HUES48 (cell line): ENCODE measurements around the gene RNF128.

Source experiments
- H3K27ac ChIP-seq: one replicate; pipeline ENCODE4 v1.7.0; 2013; ENCODE audit warnings: low read depth, low read length, inconsistent platforms
- H3K27me3 ChIP-seq: 2 replicates; pipeline ENCODE4 v1.6.1; 2013; ENCODE audit warnings: mild to moderate bottlenecking, low read length; ENCODE audit not compliant: control insufficient read depth, insufficient read depth
- H3K36me3 ChIP-seq: 2 replicates; pipeline ENCODE4 v1.6.1; 2013; ENCODE audit warnings: low read length; ENCODE audit not compliant: control insufficient read depth, insufficient read depth
- H3K4me1 ChIP-seq: 2 replicates; pipeline ENCODE4 v1.6.1; 2013; ENCODE audit warnings: mild to moderate bottlenecking, low read length; ENCODE audit not compliant: control insufficient read depth, insufficient read depth
- H3K4me3 ChIP-seq: 2 replicates; pipeline ENCODE4 v1.5.1; 2013; ENCODE audit warnings: mild to moderate bottlenecking, low read depth, low read length
- H3K9ac ChIP-seq: 2 replicates; pipeline ENCODE4 v1.6.1; 2013; ENCODE audit warnings: mild to moderate bottlenecking, low read depth, low read length, moderate library complexity
- H3K9me3 ChIP-seq: 2 replicates; pipeline ENCODE4 v1.6.1; 2013; ENCODE audit warnings: low read length; ENCODE audit not compliant: control insufficient read depth, insufficient read depth

The RNF128 gene, protein sequence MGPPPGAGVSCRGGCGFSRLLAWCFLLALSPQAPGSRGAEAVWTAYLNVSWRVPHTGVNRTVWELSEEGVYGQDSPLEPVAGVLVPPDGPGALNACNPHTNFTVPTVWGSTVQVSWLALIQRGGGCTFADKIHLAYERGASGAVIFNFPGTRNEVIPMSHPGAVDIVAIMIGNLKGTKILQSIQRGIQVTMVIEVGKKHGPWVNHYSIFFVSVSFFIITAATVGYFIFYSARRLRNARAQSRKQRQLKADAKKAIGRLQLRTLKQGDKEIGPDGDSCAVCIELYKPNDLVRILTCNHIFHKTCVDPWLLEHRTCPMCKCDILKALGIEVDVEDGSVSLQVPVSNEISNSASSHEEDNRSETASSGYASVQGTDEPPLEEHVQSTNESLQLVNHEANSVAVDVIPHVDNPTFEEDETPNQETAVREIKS

DNA sequence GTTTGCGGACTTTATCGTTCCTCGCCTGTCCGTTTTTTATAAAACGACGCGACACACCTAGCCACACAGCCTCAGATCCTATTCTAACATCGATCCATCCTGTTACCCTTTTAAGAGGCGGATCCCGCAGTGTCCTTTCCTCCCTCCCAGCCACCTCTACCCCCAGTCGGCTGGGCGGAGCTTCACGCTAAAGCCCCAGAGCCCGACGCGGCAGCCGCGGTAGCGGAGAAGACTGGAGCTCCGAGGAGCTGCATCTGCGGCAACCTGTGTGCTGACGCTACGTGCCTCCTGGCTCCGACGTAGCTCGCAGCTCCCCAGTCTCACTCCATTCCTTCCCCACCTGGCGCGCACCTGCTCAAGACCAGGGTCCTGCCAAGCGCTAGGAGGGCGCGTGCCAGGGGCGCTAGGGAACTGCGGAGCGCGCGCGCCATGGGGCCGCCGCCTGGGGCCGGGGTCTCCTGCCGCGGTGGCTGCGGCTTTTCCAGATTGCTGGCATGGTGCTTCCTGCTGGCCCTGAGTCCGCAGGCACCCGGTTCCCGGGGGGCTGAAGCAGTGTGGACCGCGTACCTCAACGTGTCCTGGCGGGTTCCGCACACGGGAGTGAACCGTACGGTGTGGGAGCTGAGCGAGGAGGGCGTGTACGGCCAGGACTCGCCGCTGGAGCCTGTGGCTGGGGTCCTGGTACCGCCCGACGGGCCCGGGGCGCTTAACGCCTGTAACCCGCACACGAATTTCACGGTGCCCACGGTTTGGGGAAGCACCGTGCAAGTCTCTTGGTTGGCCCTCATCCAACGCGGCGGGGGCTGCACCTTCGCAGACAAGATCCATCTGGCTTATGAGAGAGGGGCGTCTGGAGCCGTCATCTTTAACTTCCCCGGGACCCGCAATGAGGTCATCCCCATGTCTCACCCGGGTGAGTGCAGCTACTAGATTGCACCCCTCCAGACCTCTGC, at the start of gene RNF128:
Gene RNF128, plus strand, starts transcription at position 217 of the 953 bp plus-strand sequence. Its CDS starts 213 bp downstream, at position 430.
- no peak within 1 kb of the TSS for H3K27ac ChIP-seq
- H3K4me1 ChIP-seq: peaks cover 17% of the 10 kb centered on the region
- H3K9ac ChIP-seq: peak within 1 kb of the TSS; percentile 24; the same call in 1 of the 2 replicates
- H3K27me3 ChIP-seq: peaks cover 70% of the 10 kb centered on the region
- peak within 1 kb of the TSS; percentile 79 for H3K4me3 ChIP-seq
- H3K36me3 ChIP-seq: no peaks in the 10 kb centered on the region
- H3K9me3 ChIP-seq: no peaks in the 10 kb centered on the region

DNA sequence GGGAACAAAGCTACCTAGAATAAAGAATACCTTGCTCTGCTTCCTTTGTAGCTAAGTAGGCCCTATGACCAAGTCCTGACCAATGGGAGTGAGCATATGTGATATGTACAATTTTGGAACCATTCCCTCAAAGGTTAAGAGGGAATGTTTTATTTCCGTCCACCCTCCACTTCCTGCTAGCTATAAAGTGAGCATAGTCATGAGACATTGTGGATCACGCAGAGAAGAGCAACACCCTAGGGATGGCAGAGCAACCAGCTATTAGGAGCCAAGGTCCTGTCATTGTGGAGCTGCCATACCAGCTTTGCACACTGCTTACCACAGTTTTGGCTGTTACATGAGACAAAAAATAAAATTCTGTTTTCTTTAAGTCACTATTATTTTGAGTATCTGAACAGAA, 45.8 kb upstream of the RNF128 start:
- Histone ChIP-seq H3K36me3 (no peaks in the 10 kb centered on the region), H3K4me3 (no peak overlapping the region), H3K27me3 (peaks cover 5% of the 10 kb centered on the region; the same call in 1 of the 2 replicates), H3K9ac (no peak overlapping the region), H3K27ac (no peak overlapping the region), H3K9me3 (no peaks in the 10 kb centered on the region), H3K4me1 (no peaks in the 10 kb centered on the region)

DNA sequence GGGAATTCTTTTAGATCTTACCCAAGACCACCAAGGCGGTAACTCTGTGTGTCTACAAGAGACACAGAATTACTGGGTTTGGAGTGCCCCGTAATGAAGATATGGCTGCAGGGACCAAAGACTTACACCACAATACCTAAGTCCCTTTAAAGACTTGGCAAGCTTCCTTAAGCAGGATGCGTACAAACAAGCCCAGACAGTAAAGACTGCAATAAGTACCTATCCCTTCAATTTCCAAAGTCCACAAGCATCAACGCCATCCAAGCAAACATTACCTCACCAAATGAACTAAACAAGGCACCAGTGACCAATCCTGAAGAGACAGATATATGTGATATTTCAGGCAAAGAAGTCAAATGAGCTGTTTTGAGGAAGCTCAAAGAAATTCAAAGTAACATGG, 42.3 kb upstream of the RNF128 start:
- no peaks in the 10 kb centered on the region for H3K9me3 ChIP-seq
- peaks cover 5% of the 10 kb centered on the region; the same call in 1 of the 2 replicates for H3K27me3 ChIP-seq
- no peaks in the 10 kb centered on the region for H3K36me3 ChIP-seq
- H3K9ac ChIP-seq: no peak overlapping the region
- no peaks in the 10 kb centered on the region for H3K4me1 ChIP-seq
- no peak overlapping the region for H3K4me3 ChIP-seq
- no peak overlapping the region for H3K27ac ChIP-seq

DNA sequence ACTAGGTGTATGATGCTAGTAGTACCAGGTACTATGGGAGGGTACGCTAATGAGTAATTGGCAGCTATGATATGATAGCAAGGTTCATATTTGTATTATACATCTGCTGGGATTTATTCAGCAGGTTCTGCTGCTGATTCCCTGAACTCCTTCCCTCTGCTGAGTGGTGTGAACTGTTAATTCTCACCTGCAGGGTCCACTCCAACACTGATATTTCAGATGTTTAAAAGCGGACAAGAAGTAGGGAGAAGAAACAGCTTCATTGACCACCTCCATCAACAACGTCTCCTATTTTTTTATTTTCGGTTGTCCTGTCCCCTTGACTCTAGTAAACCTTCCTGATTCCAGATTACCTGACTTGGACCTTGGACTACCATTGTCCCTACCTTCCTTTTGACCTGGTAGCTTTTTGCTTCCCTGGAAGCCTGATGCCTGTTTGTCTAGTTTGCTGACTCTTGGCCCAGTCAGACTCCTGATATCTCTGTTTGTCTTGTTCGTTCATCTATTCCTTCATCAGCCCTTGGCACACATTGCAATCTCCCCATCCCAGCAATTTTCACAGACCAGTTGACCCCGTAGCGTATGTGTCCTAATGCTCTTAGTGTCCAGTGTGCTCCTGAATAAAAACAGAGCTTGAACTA, 34.0 kb upstream of the RNF128 start:
- Histone ChIP-seq H3K9me3 (no peaks in the 10 kb centered on the region), H3K27me3 (no peaks in the 10 kb centered on the region), H3K4me3 (no peak overlapping the region), H3K36me3 (no peaks in the 10 kb centered on the region), H3K9ac (no peak overlapping the region), H3K4me1 (no peaks in the 10 kb centered on the region), H3K27ac (no peak overlapping the region)

DNA sequence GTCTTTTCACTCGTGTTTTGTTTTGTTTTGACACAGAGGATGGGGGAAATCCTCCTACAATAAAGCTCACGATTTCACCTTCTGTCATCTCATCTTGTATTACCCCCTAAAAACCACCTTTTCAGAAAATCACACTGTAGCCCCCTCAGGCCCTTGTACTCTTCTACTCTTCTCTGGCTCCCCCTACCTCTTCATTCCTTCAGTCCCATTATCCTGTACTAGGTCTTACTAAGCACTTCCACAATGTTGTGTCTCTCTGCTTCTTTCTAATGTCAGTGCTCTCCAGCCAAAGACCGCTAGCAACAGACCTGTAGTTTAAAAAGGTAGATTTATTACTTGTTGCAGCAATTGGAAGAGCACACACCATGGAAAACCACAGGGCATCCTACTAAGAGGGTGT, 30.0 kb upstream of the RNF128 start:
- Histone ChIP-seq H3K4me3 (no peak overlapping the region), H3K36me3 (no peaks in the 10 kb centered on the region), H3K27me3 (no peaks in the 10 kb centered on the region), H3K9ac (no peak overlapping the region), H3K4me1 (no peaks in the 10 kb centered on the region), H3K9me3 (no peaks in the 10 kb centered on the region), H3K27ac (no peak overlapping the region)

DNA sequence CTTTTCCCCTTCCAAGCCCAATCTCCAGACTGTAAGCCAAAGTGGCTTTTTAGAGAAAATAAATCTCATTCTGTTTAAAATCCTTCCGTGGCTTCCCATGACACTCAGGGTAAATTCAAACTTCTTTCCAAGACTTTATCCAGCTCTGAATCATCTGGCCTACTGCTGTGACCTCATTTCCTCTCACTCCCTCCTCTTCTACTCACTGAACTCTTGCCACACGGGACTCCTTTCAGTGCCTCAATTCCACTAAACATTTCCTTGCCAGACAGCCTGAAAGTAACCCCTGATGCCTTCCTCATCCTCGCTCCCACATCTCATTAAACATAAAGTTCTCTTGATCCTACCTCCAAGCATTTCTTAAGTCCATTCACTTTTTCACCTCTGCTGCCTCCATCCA, 27.8 kb upstream of the RNF128 start:
- Histone ChIP-seq H3K9me3 (no peaks in the 10 kb centered on the region), H3K27ac (no peak overlapping the region), H3K9ac (no peak overlapping the region), H3K4me3 (no peak overlapping the region), H3K27me3 (no peaks in the 10 kb centered on the region), H3K4me1 (no peaks in the 10 kb centered on the region), H3K36me3 (no peaks in the 10 kb centered on the region)

DNA sequence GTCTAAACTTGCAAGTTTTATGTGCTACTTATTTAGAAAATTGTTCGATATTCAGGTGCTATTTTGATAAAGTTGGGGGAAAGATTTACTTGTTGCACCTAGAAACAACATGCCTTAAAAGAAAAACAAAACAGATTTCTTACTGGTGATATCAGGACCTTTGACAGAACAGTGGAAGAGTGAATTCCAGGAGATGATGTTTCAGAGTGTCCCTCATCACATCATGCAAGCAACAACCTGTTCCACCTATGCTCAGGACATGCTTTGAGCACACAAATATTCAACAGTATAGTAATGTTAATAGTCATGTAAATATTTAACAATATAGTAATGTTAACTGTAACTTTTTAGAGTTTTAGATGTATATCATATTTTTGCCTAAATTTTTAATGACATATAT, 23.9 kb upstream of the RNF128 start:
- Histone ChIP-seq H3K9ac (no peak overlapping the region), H3K27ac (no peak overlapping the region), H3K4me3 (no peak overlapping the region), H3K27me3 (peaks cover 11% of the 10 kb centered on the region; the same call in 1 of the 2 replicates), H3K4me1 (peaks cover 6% of the 10 kb centered on the region), H3K36me3 (no peaks in the 10 kb centered on the region), H3K9me3 (no peaks in the 10 kb centered on the region)

DNA sequence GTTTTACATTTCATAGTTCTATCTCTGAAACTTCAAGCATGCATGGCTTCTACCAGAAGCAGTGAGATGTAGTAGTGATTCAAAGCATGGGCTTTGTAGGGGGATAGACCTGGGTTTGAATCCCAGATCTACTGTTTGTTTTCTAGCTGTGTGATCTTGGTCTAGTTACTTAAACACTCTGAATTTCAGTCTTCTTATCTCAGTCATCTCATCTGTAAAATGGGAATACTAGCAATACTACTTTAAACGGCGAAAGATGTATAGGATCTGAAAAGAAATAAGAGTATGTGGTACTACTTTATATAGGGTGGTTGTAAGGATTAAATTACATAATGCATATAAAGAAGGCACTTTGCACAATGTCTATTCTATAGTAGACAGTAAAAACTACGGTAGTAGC, 20.0 kb upstream of the RNF128 start:
- Histone ChIP-seq H3K27ac (no peak overlapping the region), H3K4me3 (no peak overlapping the region), H3K27me3 (peaks cover 11% of the 10 kb centered on the region; the same call in 1 of the 2 replicates), H3K9me3 (no peaks in the 10 kb centered on the region), H3K36me3 (no peaks in the 10 kb centered on the region), H3K9ac (no peak overlapping the region), H3K4me1 (peaks cover 6% of the 10 kb centered on the region)

DNA sequence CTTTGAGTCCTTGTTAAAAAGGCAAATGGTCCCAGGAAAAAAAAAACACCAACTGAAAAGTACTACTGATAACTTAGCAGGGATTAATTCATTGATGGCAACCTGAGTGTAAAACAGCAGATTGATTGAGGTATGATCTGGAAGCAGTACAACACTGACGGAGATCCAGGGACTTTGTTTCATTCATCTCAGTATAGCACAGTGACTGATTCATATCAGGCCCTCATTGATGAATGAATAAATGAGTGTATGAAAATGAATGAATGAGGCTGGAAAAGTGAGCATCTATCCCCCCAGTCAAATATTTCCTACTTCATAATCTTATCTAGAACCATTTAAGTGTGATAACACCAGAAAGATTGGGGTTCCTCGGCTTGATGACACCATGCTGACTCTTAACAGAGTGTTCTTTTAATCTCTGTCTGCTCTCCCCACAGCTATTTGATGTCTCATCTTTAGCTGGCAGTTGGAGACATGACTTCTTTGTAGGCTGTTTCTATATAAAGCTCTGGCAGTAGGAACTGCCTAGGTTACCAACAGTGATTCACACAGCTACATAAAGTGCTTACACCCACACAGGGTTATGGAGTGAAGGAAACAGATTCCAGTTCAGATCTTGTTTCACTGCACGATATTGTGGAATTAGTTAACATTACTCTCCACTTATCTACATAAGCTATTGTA, 18.6 kb upstream of the RNF128 start:
- Histone ChIP-seq H3K9me3 (no peaks in the 10 kb centered on the region), H3K27ac (no peak overlapping the region), H3K27me3 (peaks cover 11% of the 10 kb centered on the region; the same call in 1 of the 2 replicates), H3K4me1 (peaks cover 6% of the 10 kb centered on the region), H3K36me3 (no peaks in the 10 kb centered on the region), H3K9ac (no peak overlapping the region), H3K4me3 (no peak overlapping the region)

DNA sequence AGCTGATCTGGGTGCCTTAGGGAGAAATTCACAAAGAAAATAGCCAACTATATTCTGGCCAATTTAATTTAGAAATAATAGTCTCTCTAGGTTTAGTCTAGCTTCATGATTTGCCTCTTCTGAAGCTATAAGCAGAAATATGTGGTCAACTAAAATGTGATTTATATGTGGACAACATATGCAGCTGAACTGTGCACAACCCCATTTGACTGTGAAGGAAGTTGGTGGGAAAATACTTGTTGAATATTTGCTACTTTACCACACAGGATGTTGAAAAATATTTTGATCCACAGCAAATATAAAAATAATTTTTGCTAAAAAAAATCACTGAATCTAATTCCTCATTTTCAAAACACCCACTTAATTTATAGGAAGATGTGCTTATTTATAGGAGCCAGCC, 15.7 kb upstream of the RNF128 start:
- Histone ChIP-seq H3K27ac (no peak overlapping the region), H3K4me1 (peaks cover under 1% of the 10 kb centered on the region), H3K36me3 (no peaks in the 10 kb centered on the region), H3K9me3 (no peaks in the 10 kb centered on the region), H3K4me3 (no peak overlapping the region), H3K27me3 (peaks cover 8% of the 10 kb centered on the region; the same call in 1 of the 2 replicates), H3K9ac (no peak overlapping the region)
